HCT116 (cell line): Measurements from ENCODE around the gene ETHE1. TPM values are rescaled to one million over a fixed set of nuclear protein-coding genes. Genes with fewer than 3 reads are reported as not detected.

Source experiments
- ATAC-seq: fragments of 200-7000 bp; cut with Tn5 transposase; 2 replicates; pipeline ENCODE4 v1.9.1; 2020; ENCODE audit warnings: mild to moderate bottlenecking, moderate library complexity
- BruUV-seq: library from RNA; stranded (reverse); fragments of 400-500 nt; replicated peaks from 2 replicates; lab custom pipeline; 2021; lab: Mats Ljungman, UMichigan
- CTCF ChIA-PET: fragments of 300-600 bp; sonication (Branson Sonifier 250); formaldehyde crosslinking; loops from one replicate; lab custom pipeline; 2021; ENCODE audit warnings: antibody characterized with exemption; lab: Charles Lee
- POLR2A ChIA-PET: fragments of 300-600, 350-600 bp; sonication (Branson Sonifier 250); formaldehyde crosslinking; loops from one replicate; lab custom pipeline; 2021; ENCODE audit warnings: antibody characterized with exemption; lab: Charles Lee
- RAD21 ChIA-PET, 2 experiments: fragments of 300-600 bp; sonication (Branson Sonifier 250); formaldehyde crosslinking; loops; one replicate each; lab custom pipeline; 2023; ENCODE audit warnings: low total read pairs in 2 of 2; ENCODE audit not compliant: uncharacterized antibody in 2 of 2, unreplicated experiment in 2 of 2, low non-redundant PET in 1 of 2; lab: Charles Lee
- DNase-seq: peaks from one replicate; pipeline ENCODE4 v3.0.0-alpha.2; 2010; ENCODE audit warnings: low read depth, low spot score
- H2AFZ ChIP-seq: fragments of 200-600 bp; shearing (Covaris generic), sonication (generic); 2 replicates; pipeline ENCODE4 v1.6.1; 2017; ENCODE audit warnings: low read depth, mixed run types, mixed read lengths, antibody characterized with exemption, low read length; ENCODE audit not compliant: poor library complexity, severe bottlenecking
- H3K27ac ChIP-seq: 2 replicates; pipeline ENCODE4 v1.5.1; 2012; ENCODE audit warnings: low read depth, low read length
- H3K27me3 ChIP-seq: fragments of 200-600 bp; sonication (generic); 2 replicates; pipeline ENCODE4 v1.6.1; 2016; ENCODE audit warnings: mixed run types, low read length, mixed read lengths; ENCODE audit not compliant: insufficient read depth
- H3K36me3 ChIP-seq, 2 experiments: fragments of 200-500 bp in 1 of 2; fragments of 200-600 bp in 1 of 2; sonication (Bioruptor generic) in 1 of 2; sonication (generic) in 1 of 2; 2 replicates each; pipeline versions ENCODE4 v1.5.1 to v1.6.1; 2014 to 2016; ENCODE audit warnings: low read length in 2 of 2, inconsistent platforms in 1 of 2, mixed read lengths in 1 of 2, mixed run types in 1 of 2; ENCODE audit not compliant: insufficient read depth in 2 of 2, control insufficient read depth in 1 of 2
- H3K4me1 ChIP-seq, 2 experiments: fragments of 200-600 bp in 1 of 2; sonication (generic) in 1 of 2; 2 replicates each; pipeline versions ENCODE4 v1.5.1 to v1.6.1; 2012 to 2017; ENCODE audit warnings: low read length in 2 of 2, inconsistent platforms in 1 of 2, mild to moderate bottlenecking in 1 of 2, mixed read lengths in 1 of 2, mixed run types in 1 of 2, moderate library complexity in 1 of 2; ENCODE audit not compliant: insufficient read depth in 2 of 2, control insufficient read depth in 1 of 2
- H3K4me2 ChIP-seq: fragments of 200-600 bp; sonication (generic); 2 replicates; pipeline ENCODE4 v1.6.1; 2017; ENCODE audit warnings: mixed run types, low read length, mixed read lengths
- H3K4me3 ChIP-seq, 2 experiments: fragments of 200-600 bp in 1 of 2; sonication (generic) in 1 of 2; replicated peaks in 1 of 2; 2 replicates each; pipeline ENCODE4 v1.5.1; 2011 to 2016; ENCODE audit warnings: low read length in 2 of 2, control low read depth in 1 of 2, low read depth in 1 of 2, mild to moderate bottlenecking in 1 of 2, mixed read lengths in 1 of 2, mixed run types in 1 of 2
- H3K79me2 ChIP-seq: fragments of 200-600 bp; sonication (generic); 2 replicates; pipeline ENCODE4 v1.6.1; 2017; ENCODE audit warnings: mild to moderate bottlenecking, mixed run types, low read length, moderate library complexity, mixed read lengths; ENCODE audit not compliant: insufficient read depth
- H3K9ac ChIP-seq: fragments of 200-600 bp; sonication (generic); 2 replicates; pipeline ENCODE4 v1.6.1; 2016; ENCODE audit warnings: low read length, mixed read lengths
- H3K9me2 ChIP-seq: fragments of 200-600 bp; sonication (generic), shearing (Covaris generic); 2 replicates; pipeline ENCODE4 v1.6.1; 2017; ENCODE audit warnings: mixed run types, mild to moderate bottlenecking, moderate library complexity; ENCODE audit not compliant: insufficient read depth
- H3K9me3 ChIP-seq, 2 experiments: fragments of 200-500 bp in 1 of 2; fragments of 200-600 bp in 1 of 2; sonication (Bioruptor generic) in 1 of 2; sonication (generic) in 1 of 2; 2 replicates each; pipeline ENCODE4 v1.6.1; 2014 to 2017; ENCODE audit warnings: low read length in 2 of 2, mixed read lengths in 2 of 2, inconsistent platforms in 1 of 2, low read depth in 1 of 2, mild to moderate bottlenecking in 1 of 2, mixed run types in 1 of 2, moderate library complexity in 1 of 2; ENCODE audit not compliant: control insufficient read depth in 1 of 2, insufficient read depth in 1 of 2
- H4K20me1 ChIP-seq: fragments of 200-600 bp; sonication (generic), shearing (Covaris generic); 2 replicates; pipeline ENCODE4 v1.6.1; 2017; ENCODE audit warnings: mixed run types, mild to moderate bottlenecking, moderate library complexity; ENCODE audit not compliant: insufficient read depth
- CBX3 ChIP-seq: IDR thresholded peaks from 2 replicates; pipeline ENCODE4 v1.6.1; 2012; ENCODE audit warnings: low read depth
- CEBPB ChIP-seq: IDR thresholded peaks from 2 replicates; pipeline ENCODE4 v1.6.1; 2012; ENCODE audit warnings: low read depth
- EGR1 ChIP-seq: IDR thresholded peaks from 2 replicates; pipeline ENCODE4 v1.6.1; 2012; ENCODE audit warnings: low read depth
- ELF1 ChIP-seq: IDR thresholded peaks from 2 replicates; pipeline ENCODE4 v1.6.1; 2012; ENCODE audit warnings: low read depth, borderline replicate concordance
- EZH2 ChIP-seq: fragments of 200-600 bp; sonication (generic); IDR thresholded peaks from 2 replicates; pipeline ENCODE4 v1.6.1; 2017; ENCODE audit warnings: antibody characterized with exemption, mixed run types
- EZH2phosphoT487 ChIP-seq: fragments of 200-600 bp; IDR thresholded peaks from 2 replicates; pipeline ENCODE4 v1.6.1; 2018; ENCODE audit warnings: antibody characterized with exemption, borderline replicate concordance
- FOSL1 ChIP-seq: IDR thresholded peaks from 2 replicates; pipeline ENCODE4 v1.6.1; 2012; ENCODE audit warnings: low read depth
- JUND ChIP-seq: IDR thresholded peaks from 2 replicates; pipeline ENCODE4 v1.6.1; 2012
- POLR2AphosphoS5 ChIP-seq: IDR thresholded peaks from 2 replicates; pipeline ENCODE4 v1.6.1; 2011; ENCODE audit warnings: mild to moderate bottlenecking, low read depth, low read length, moderate library complexity
- RAD21 ChIP-seq: IDR thresholded peaks from 2 replicates; pipeline ENCODE4 v1.6.1; 2012; ENCODE audit warnings: low read depth, mild to moderate bottlenecking
- SIN3A ChIP-seq: IDR thresholded peaks from 2 replicates; pipeline ENCODE4 v1.6.1; 2012; ENCODE audit warnings: low read depth
- SP1 ChIP-seq: IDR thresholded peaks from 2 replicates; pipeline ENCODE4 v1.6.1; 2012; ENCODE audit warnings: low read depth
- SRF ChIP-seq: IDR thresholded peaks from 2 replicates; pipeline ENCODE4 v1.6.1; 2012; ENCODE audit warnings: low read depth
- TCF7L2 ChIP-seq: IDR thresholded peaks from 2 replicates; pipeline ENCODE4 v1.7.0; 2011; ENCODE audit warnings: borderline replicate concordance, inconsistent platforms; ENCODE audit not compliant: insufficient read depth, insufficient read length; ENCODE audit errors: extremely low read depth
- YY1 ChIP-seq: IDR thresholded peaks from 2 replicates; pipeline ENCODE4 v1.6.1; 2011; ENCODE audit warnings: low read length, low read depth, moderate library complexity, mild to moderate bottlenecking; ENCODE audit not compliant: insufficient replicate concordance; ENCODE audit errors: extremely low read depth
- ZNF274 ChIP-seq: fragments of 200-500 bp; sonication (Bioruptor generic); IDR thresholded peaks from 2 replicates; pipeline ENCODE4 v1.6.1; 2014; ENCODE audit warnings: mild to moderate bottlenecking, low read depth, low read length, inconsistent platforms
- intact Hi-C: fragments of 100-400 bp; cut with micrococcal nuclease; formaldehyde crosslinking; loops from 2 replicates; pipeline ENCODE4 v1.10.0; 2022
- total RNA-seq: library from RNA; stranded (reverse); gene quantifications from one replicate; pipeline ENCODE4 v1.2.1, GENCODE V29; 2021; ENCODE audit not compliant: unreplicated experiment
- TF ChIP-seq, protein P1 (sequence below): IDR thresholded peaks from 2 replicates; pipeline ENCODE4 v1.6.1; 2012; ENCODE audit warnings: low read depth
- TF ChIP-seq, protein P2 (sequence below): IDR thresholded peaks from 2 replicates; pipeline ENCODE4 v1.6.1; 2012
- TF ChIP-seq, protein P3 (sequence below): IDR thresholded peaks from 2 replicates; pipeline ENCODE4 v1.6.1; 2012
- TF ChIP-seq, protein P4 (sequence below), 3 experiments: fragments of 200-600 bp in 1 of 3; sonication (generic) in 1 of 3; IDR thresholded peaks in 2 of 3; conservative IDR thresholded peaks in 1 of 3; 2 replicates each; pipeline ENCODE4 v1.5.1; 2012 to 2017; ENCODE audit warnings: low read depth in 2 of 3, low read length in 2 of 3, antibody characterized with exemption in 1 of 3, borderline replicate concordance in 1 of 3, control low read depth in 1 of 3, mild to moderate bottlenecking in 1 of 3, mixed read lengths in 1 of 3, mixed run types in 1 of 3, moderate library complexity in 1 of 3; ENCODE audit not compliant: insufficient read depth in 1 of 3

The ETHE1 gene
- total RNA-seq, 1 experiment from 2014 or later: 64.3 TPM

DNA sequence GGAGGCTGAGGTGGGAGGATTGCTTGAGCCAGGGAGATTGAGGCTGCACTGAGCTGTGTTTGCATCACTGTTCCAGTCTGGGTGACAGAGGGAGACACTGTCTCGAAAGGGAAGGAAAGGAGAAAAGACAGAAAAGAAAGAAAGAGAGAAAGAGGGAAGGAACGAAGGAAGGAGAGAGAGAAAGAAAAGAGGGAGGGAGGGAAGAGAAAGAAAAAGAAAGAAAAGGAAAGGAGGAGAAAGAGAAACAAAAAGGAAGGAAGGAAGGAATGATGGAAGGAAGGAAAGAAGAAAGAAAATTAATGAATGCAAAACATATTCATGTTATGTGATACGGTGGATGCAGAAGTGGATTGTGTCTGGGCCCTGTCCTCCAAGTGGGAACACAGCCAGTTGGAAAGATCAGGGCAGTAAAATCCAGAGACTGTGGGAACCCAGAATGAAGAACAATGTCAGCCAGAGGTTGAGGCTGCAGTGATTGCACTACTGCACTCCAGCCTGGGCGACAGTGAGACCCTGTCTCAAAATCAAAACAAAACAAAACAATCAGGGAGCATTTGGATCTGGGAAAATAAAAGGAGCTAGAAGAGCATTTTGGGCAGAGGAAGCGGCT lies 28.7 kb downstream of the ETHE1 start (continued):
- TF ChIP-seq FOSL1: no peak
- no peak for TF ChIP-seq SRF

DNA sequence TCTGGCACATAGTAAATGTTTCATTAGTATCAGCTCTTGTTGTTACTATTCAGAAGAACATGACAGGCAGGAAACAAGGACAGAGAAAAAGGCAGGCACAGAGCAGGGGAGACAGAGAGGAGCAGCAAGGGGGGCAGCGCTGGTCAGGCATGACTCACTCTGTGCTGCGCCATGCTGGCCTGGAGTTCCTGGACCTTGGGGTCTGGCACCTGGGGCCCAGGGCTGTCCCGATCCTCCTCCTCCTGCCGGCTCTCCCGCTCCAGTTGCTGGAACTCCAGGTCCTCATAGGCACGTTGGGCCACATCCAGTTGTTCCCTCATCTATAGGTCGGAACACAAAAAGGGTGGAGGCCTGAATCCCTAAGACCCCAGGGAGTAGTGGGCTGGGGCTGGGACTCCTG lies 30.0 kb downstream of the ETHE1 start:
- Histone ChIP-seq H4K20me1 (no peaks in the 10 kb centered on the region), H3K79me2 (no peaks in the 10 kb centered on the region), H3K9ac (no peak overlapping the region), H3K9me3 (no peaks in the 10 kb centered on the region), H3K36me3 (peaks cover 0 to 5% of the 10 kb centered on the region in 2 experiments; a peak in 2 of 4 replicates), H2AFZ (no peak overlapping the region), H3K4me3 (no peak overlapping the region), H3K4me2 (no peak overlapping the region), H3K4me1 (no peaks in the 10 kb centered on the region), H3K27me3 (no peaks in the 10 kb centered on the region), H3K27ac (no peak overlapping the region), H3K9me2 (no peaks in the 10 kb centered on the region)
- intact Hi-C loops: no loop called here
- DNase-seq (no peak), ATAC-seq (no peak)
- ChIA-PET POLR2A (no interaction called here), CTCF (no interaction called here), RAD21 (no interaction called here)
- no TSS peak for BruUV-seq
- TF ChIP-seq POLR2AphosphoS5: no peak
- no peak for TF ChIP-seq YY1
- TF ChIP-seq, protein P1, sequence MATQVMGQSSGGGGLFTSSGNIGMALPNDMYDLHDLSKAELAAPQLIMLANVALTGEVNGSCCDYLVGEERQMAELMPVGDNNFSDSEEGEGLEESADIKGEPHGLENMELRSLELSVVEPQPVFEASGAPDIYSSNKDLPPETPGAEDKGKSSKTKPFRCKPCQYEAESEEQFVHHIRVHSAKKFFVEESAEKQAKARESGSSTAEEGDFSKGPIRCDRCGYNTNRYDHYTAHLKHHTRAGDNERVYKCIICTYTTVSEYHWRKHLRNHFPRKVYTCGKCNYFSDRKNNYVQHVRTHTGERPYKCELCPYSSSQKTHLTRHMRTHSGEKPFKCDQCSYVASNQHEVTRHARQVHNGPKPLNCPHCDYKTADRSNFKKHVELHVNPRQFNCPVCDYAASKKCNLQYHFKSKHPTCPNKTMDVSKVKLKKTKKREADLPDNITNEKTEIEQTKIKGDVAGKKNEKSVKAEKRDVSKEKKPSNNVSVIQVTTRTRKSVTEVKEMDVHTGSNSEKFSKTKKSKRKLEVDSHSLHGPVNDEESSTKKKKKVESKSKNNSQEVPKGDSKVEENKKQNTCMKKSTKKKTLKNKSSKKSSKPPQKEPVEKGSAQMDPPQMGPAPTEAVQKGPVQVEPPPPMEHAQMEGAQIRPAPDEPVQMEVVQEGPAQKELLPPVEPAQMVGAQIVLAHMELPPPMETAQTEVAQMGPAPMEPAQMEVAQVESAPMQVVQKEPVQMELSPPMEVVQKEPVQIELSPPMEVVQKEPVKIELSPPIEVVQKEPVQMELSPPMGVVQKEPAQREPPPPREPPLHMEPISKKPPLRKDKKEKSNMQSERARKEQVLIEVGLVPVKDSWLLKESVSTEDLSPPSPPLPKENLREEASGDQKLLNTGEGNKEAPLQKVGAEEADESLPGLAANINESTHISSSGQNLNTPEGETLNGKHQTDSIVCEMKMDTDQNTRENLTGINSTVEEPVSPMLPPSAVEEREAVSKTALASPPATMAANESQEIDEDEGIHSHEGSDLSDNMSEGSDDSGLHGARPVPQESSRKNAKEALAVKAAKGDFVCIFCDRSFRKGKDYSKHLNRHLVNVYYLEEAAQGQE: no peak
- no peak for TF ChIP-seq RAD21
- TF ChIP-seq ELF1: no peak
- TF ChIP-seq EZH2: no peak
- TF ChIP-seq EZH2phosphoT487: no peak
- no peak for TF ChIP-seq CEBPB
- no peak for TF ChIP-seq CBX3
- no peak for TF ChIP-seq SIN3A
- TF ChIP-seq JUND: no peak
- no peak for TF ChIP-seq EGR1
- no peak for TF ChIP-seq SP1
- TF ChIP-seq, protein P2, sequence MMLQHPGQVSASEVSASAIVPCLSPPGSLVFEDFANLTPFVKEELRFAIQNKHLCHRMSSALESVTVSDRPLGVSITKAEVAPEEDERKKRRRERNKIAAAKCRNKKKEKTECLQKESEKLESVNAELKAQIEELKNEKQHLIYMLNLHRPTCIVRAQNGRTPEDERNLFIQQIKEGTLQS: no peak
- TF ChIP-seq, protein P3, sequence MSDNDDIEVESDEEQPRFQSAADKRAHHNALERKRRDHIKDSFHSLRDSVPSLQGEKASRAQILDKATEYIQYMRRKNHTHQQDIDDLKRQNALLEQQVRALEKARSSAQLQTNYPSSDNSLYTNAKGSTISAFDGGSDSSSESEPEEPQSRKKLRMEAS: no peak
- no peak for TF ChIP-seq ZNF274
- no peak for TF ChIP-seq FOSL1
- TF ChIP-seq TCF7L2: no peak
- TF ChIP-seq, protein P4, sequence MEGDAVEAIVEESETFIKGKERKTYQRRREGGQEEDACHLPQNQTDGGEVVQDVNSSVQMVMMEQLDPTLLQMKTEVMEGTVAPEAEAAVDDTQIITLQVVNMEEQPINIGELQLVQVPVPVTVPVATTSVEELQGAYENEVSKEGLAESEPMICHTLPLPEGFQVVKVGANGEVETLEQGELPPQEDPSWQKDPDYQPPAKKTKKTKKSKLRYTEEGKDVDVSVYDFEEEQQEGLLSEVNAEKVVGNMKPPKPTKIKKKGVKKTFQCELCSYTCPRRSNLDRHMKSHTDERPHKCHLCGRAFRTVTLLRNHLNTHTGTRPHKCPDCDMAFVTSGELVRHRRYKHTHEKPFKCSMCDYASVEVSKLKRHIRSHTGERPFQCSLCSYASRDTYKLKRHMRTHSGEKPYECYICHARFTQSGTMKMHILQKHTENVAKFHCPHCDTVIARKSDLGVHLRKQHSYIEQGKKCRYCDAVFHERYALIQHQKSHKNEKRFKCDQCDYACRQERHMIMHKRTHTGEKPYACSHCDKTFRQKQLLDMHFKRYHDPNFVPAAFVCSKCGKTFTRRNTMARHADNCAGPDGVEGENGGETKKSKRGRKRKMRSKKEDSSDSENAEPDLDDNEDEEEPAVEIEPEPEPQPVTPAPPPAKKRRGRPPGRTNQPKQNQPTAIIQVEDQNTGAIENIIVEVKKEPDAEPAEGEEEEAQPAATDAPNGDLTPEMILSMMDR (IDR thresholded peaks at IDR 0.05 in 2 of 3, conservative IDR thresholded peaks at IDR 0.05 in 1 of 3; ENCODE audit: borderline replicate concordance in 1 of 3, insufficient read depth in 1 of 3, low read depth in 2 of 3, low read length in 2 of 3): no peak
